DOHH2 (cell line): Measurements from ENCODE around the gene DNAH5.

ENCODE experiments used
- H3F3A ChIP-seq: fragments of 200-600 bp; sonication (generic), shearing (Covaris generic); 2 replicates; pipeline ENCODE4 v1.6.0; 2016; ENCODE audit warnings: antibody characterized with exemption, mild to moderate bottlenecking; ENCODE audit not compliant: control insufficient read depth, insufficient read depth
- H3K27ac ChIP-seq: fragments of 200-600 bp; sonication (generic); 2 replicates; pipeline ENCODE4 v1.5.1; 2014; ENCODE audit warnings: low read depth, mild to moderate bottlenecking, low read length, moderate library complexity
- H3K27me3 ChIP-seq: fragments of 200-600 bp; sonication (generic); 2 replicates; pipeline ENCODE4 v1.6.1; 2014; ENCODE audit warnings: mild to moderate bottlenecking, low read length, mixed read lengths; ENCODE audit not compliant: control insufficient read depth
- H3K36me3 ChIP-seq: fragments of 200-600 bp; sonication (generic); 2 replicates; pipeline ENCODE4 v1.6.1; 2014; ENCODE audit warnings: mild to moderate bottlenecking, low read length, moderate library complexity, mixed read lengths; ENCODE audit not compliant: control insufficient read depth
- H3K4me1 ChIP-seq: fragments of 200-600 bp; sonication (generic); 2 replicates; pipeline ENCODE4 v1.6.1; 2014; ENCODE audit warnings: mild to moderate bottlenecking, low read length, mixed read lengths; ENCODE audit not compliant: control insufficient read depth
- H3K4me2 ChIP-seq: fragments of 200-600 bp; sonication (generic); 2 replicates; pipeline ENCODE4 v1.6.0; 2014; ENCODE audit warnings: mild to moderate bottlenecking, low read length, moderate library complexity
- H3K4me3 ChIP-seq: fragments of 200-600 bp; sonication (generic); 2 replicates; pipeline ENCODE4 v1.5.1; 2014; ENCODE audit warnings: mild to moderate bottlenecking, low read length, mixed read lengths
- H3K79me2 ChIP-seq: fragments of 200-600 bp; sonication (generic); 2 replicates; pipeline ENCODE4 v1.6.1; 2014; ENCODE audit warnings: mild to moderate bottlenecking, low read length, mixed read lengths; ENCODE audit not compliant: control insufficient read depth
- H3K9me2 ChIP-seq: fragments of 200-600 bp; sonication (generic); replicated peaks from 2 replicates; pipeline ENCODE4 v1.6.1; 2014; ENCODE audit warnings: mild to moderate bottlenecking, low read length, mixed read lengths; ENCODE audit not compliant: control insufficient read depth
- H3K9me3 ChIP-seq: fragments of 200-600 bp; sonication (generic); 2 replicates; pipeline ENCODE4 v1.6.1; 2014; ENCODE audit warnings: antibody characterized with exemption, low read length, mixed read lengths; ENCODE audit not compliant: control insufficient read depth, insufficient read depth
- H4K20me1 ChIP-seq: fragments of 200-600 bp; sonication (generic); 2 replicates; pipeline ENCODE4 v1.6.0; 2014; ENCODE audit warnings: low read depth, mild to moderate bottlenecking, antibody characterized with exemption, low read length, moderate library complexity; ENCODE audit not compliant: control insufficient read depth, insufficient read depth
- CTCF ChIP-seq: fragments of 200-600 bp; sonication (generic); IDR thresholded peaks from one replicate; pipeline ENCODE4 v1.5.1; 2014; ENCODE audit warnings: antibody characterized with exemption, mild to moderate bottlenecking, low read depth, low read length; ENCODE audit not compliant: poor library complexity, severe bottlenecking
- EZH2phosphoT487 ChIP-seq: fragments of 200-600 bp; sonication (generic); IDR thresholded peaks from 2 replicates; pipeline ENCODE4 v1.6.1; 2017; ENCODE audit warnings: borderline replicate concordance, mild to moderate bottlenecking, antibody characterized with exemption, low read length, moderate library complexity, mixed read lengths

Gene DNAH5

GRCh38 chr5:13773649-13774048 lies 170.8 kb downstream of the DNAH5 start:
- Histone ChIP-seq H3K4me2 (no peak overlapping the region), H3K27ac (no peak overlapping the region), H4K20me1 (no peaks in the 10 kb centered on the region), H3K79me2 (no peaks in the 10 kb centered on the region), H3K9me3 (no peaks in the 10 kb centered on the region), H3F3A (no peaks in the 10 kb centered on the region), H3K36me3 (no peaks in the 10 kb centered on the region), H3K4me1 (no peaks in the 10 kb centered on the region), H3K27me3 (no peaks in the 10 kb centered on the region), H3K9me2 (no peaks in the 10 kb centered on the region), H3K4me3 (no peak overlapping the region)
- TF ChIP-seq CTCF = no peak
- TF ChIP-seq EZH2phosphoT487 = no peak

- TF ChIP-seq CTCF (no peak), EZH2phosphoT487 (no peak)
- Histone ChIP-seq H3K9me3 (no peaks in the 10 kb centered on the region), H3K4me1 (no peaks in the 10 kb centered on the region), H3K27me3 (no peaks in the 10 kb centered on the region), H3K4me3 (no peak overlapping the region), H3K36me3 (no peaks in the 10 kb centered on the region), H3F3A (no peaks in the 10 kb centered on the region), H4K20me1 (no peaks in the 10 kb centered on the region), H3K79me2 (no peaks in the 10 kb centered on the region), H3K4me2 (no peak overlapping the region), H3K27ac (no peak overlapping the region), H3K9me2 (no peaks in the 10 kb centered on the region)
Observed at GRCh38 chr5:13771011-13771571, 173.4 kb downstream of the DNAH5 start.

GRCh38 chr5:13766236-13766635 lies 178.3 kb downstream of the DNAH5 start:
- no peak overlapping the region for H3K4me3 ChIP-seq
- no peaks in the 10 kb centered on the region for H3F3A ChIP-seq
- H3K27me3 ChIP-seq = no peaks in the 10 kb centered on the region
- no peaks in the 10 kb centered on the region for H3K4me1 ChIP-seq
- TF ChIP-seq EZH2phosphoT487 (no peak), CTCF (no peak)
- no peaks in the 10 kb centered on the region for H3K9me3 ChIP-seq
- no peaks in the 10 kb centered on the region for H3K9me2 ChIP-seq
- no peaks in the 10 kb centered on the region for H4K20me1 ChIP-seq
- no peak overlapping the region for H3K27ac ChIP-seq
- no peak overlapping the region for H3K4me2 ChIP-seq
- H3K36me3 ChIP-seq = no peaks in the 10 kb centered on the region
- H3K79me2 ChIP-seq = no peaks in the 10 kb centered on the region
